Ascending aorta (tissue), 2 donors: ENCODE data around the gene ADGRA1. TPM values are rescaled to one million over a fixed set of nuclear protein-coding genes. Genes with fewer than 3 reads are reported as not detected.

Source experiments
- DNase-seq, 2 donors: peaks; one replicate each; pipeline ENCODE4 v3.0.0-alpha.2; 2019; ENCODE audit warnings: low spot score in 2 of 2
- H3K27ac ChIP-seq, 2 donors: fragments of 200-600 bp; sonication (generic); one replicate each; pipeline ENCODE4 v1.5.1; 2016 to 2017; ENCODE audit warnings: mild to moderate bottlenecking in 1 of 2
- H3K27me3 ChIP-seq: fragments of 200-600 bp; sonication (generic); one replicate; pipeline ENCODE4 v1.5.1; 2017
- H3K36me3 ChIP-seq, 2 donors: fragments of 200-600 bp; sonication (generic); one replicate each; pipeline ENCODE4 v1.5.1; 2016
- H3K4me1 ChIP-seq, 2 donors: fragments of 200-600 bp; sonication (generic); one replicate each; pipeline ENCODE4 v1.5.1; 2016 to 2017; ENCODE audit warnings: mild to moderate bottlenecking in 1 of 2
- H3K4me3 ChIP-seq, 2 donors: fragments of 200-600 bp; sonication (generic); one replicate each; pipeline ENCODE4 v1.5.1; 2016 to 2017; ENCODE audit warnings: mild to moderate bottlenecking in 1 of 2
- H3K9me3 ChIP-seq, 2 donors: fragments of 200-600 bp; sonication (generic); one replicate each; pipeline ENCODE4 v1.5.1; 2016
- intact Hi-C: fragments of 100-400 bp; cut with DNase I; formaldehyde crosslinking; loops from one replicate; pipeline ENCODE4 v1.15.1; 2023
- total RNA-seq: library from RNA; depleted of rRNA; stranded (reverse); fragments of >200 nt; gene quantifications from one replicate; pipeline ENCODE4 v1.1.0, GENCODE V29; 2016
- TF ChIP-seq, protein P1 (sequence below), 3 experiments: fragments of 200-600 bp in 2 of 3; fragments of 450-650 bp in 1 of 3; sonication (generic) in 2 of 3; IDR thresholded peaks; one replicate each; pipeline ENCODE4 v1.5.1; 2016 to 2019; ENCODE audit warnings: antibody characterized with exemption in 3 of 3, mild to moderate bottlenecking in 1 of 3, moderate library complexity in 1 of 3

ADGRA1 gene
- total RNA-seq: not detected

DNA sequence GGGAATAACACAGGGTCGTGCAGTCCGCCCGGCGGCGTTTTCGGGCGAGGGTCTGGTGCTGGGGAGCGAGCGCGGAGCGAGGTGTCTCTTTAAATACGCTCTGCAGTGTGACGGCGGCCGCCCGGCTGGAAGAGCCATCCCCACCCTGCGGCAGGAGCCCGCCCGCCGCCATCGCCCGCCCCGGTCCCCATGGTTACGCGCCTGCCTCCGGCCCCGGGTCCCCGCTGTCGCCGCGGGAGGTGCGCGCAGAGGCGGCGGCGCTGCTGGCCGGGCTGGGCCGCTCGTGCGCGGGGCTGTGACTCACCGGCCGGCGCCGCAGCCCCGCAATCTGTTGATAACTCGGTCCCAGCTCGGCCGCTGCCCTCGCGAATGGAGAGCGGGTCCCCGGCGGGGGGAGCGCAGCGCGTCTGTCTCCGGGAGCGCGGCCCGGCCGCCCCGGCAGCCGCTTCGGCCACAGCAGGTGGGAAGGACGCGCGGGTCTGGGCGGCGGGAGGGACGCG, at the start of gene ADGRA1:
Gene ADGRA1, plus strand, starts transcription at position 246 of the 500 bp plus-strand sequence. CDS start 986 bp downstream, outside the sequence.
- DNase-seq: no peak
- intact Hi-C loops: no loop called here
- Histone ChIP-seq H3K4me1 (no peaks in the 10 kb centered on the region), H3K27ac (no peak within 1 kb of the TSS), H3K4me3 (peak within 1 kb of the TSS in 1 of 2 donors; percentile 42), H3K27me3 (no peaks in the 10 kb centered on the region), H3K9me3 (no peaks in the 10 kb centered on the region), H3K36me3 (no peaks in the 10 kb centered on the region)
- TF ChIP-seq, protein P1, sequence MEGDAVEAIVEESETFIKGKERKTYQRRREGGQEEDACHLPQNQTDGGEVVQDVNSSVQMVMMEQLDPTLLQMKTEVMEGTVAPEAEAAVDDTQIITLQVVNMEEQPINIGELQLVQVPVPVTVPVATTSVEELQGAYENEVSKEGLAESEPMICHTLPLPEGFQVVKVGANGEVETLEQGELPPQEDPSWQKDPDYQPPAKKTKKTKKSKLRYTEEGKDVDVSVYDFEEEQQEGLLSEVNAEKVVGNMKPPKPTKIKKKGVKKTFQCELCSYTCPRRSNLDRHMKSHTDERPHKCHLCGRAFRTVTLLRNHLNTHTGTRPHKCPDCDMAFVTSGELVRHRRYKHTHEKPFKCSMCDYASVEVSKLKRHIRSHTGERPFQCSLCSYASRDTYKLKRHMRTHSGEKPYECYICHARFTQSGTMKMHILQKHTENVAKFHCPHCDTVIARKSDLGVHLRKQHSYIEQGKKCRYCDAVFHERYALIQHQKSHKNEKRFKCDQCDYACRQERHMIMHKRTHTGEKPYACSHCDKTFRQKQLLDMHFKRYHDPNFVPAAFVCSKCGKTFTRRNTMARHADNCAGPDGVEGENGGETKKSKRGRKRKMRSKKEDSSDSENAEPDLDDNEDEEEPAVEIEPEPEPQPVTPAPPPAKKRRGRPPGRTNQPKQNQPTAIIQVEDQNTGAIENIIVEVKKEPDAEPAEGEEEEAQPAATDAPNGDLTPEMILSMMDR (IDR thresholded peaks at IDR 0.05): no peak

- DNase-seq: no peak
- no peaks in the 10 kb centered on the region for H3K36me3 ChIP-seq
- no peaks in the 10 kb centered on the region for H3K27me3 ChIP-seq
- no peak overlapping the region for H3K27ac ChIP-seq
- H3K4me1 ChIP-seq: no peaks in the 10 kb centered on the region
- intact Hi-C loops: no loop called here
- no peak overlapping the region for H3K4me3 ChIP-seq
- no peaks in the 10 kb centered on the region for H3K9me3 ChIP-seq
- TF ChIP-seq, protein P1 (IDR thresholded peaks at IDR 0.05): no peak
Measured at GRCh38 chr10:133038036-133038823, 49.5 kb upstream of the ADGRA1 start.

- no peak for DNase-seq
- Histone ChIP-seq H3K4me3 (no peak overlapping the region), H3K9me3 (no peaks in the 10 kb centered on the region), H3K27ac (no peak overlapping the region), H3K4me1 (no peaks in the 10 kb centered on the region), H3K27me3 (no peaks in the 10 kb centered on the region), H3K36me3 (no peaks in the 10 kb centered on the region)
- intact Hi-C loops: no loop called here
- TF ChIP-seq, protein P1 (IDR thresholded peaks at IDR 0.05): no peak
Measured at GRCh38 chr10:133039107-133039802, 48.5 kb upstream of the ADGRA1 start.

DNA sequence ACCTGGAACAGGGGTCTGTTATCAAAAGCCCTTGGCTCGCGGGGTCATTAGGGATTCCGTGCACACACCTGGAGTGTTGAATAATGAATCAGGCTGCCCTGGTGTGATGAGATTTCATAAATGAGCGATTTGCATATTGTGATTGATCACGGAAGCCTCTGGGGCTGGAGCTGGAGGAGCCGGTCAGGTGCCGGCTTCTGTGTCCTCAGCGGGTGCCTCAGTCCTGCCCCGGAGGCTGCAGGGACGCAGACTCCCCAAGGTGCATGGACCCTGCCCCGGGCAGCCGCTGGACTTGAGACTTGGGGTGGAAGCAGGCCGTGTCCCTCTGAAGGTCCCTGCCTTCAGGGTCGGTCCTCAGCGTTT, 47.9 kb upstream of the ADGRA1 start:
- Histone ChIP-seq H3K27ac (no peak overlapping the region), H3K4me1 (no peaks in the 10 kb centered on the region), H3K9me3 (no peaks in the 10 kb centered on the region), H3K36me3 (no peaks in the 10 kb centered on the region), H3K4me3 (no peak overlapping the region), H3K27me3 (no peaks in the 10 kb centered on the region)
- intact Hi-C loops: no loop called here
- TF ChIP-seq, protein P1 (IDR thresholded peaks at IDR 0.05): no peak
- no peak for DNase-seq

DNA sequence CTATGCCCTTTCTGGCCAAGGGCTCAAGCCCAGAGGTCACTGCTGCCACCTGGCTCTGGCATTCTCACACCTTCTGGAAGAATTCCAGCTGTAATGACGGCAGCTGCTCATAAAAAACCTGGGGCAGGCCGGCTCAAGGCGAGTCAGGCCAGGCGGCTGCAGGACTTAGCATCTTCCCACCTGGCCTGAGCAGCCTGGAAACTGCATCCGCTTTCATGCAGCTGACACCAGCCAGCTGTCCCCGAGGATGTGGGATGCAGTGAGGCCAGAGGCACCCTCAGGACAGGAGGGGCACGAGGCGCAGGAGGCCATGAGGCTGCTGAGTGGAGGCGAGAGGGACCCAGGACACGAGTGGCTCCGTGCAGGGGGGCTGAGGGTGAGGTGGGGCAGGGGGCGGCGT, 47.5 kb upstream of the ADGRA1 start:
- H3K27ac ChIP-seq: no peak overlapping the region
- H3K4me3 ChIP-seq: no peak overlapping the region
- TF ChIP-seq, protein P1 (IDR thresholded peaks at IDR 0.05): no peak
- H3K27me3 ChIP-seq: no peaks in the 10 kb centered on the region
- intact Hi-C loops: no loop called here
- no peaks in the 10 kb centered on the region for H3K4me1 ChIP-seq
- no peak for DNase-seq
- H3K9me3 ChIP-seq: no peaks in the 10 kb centered on the region
- H3K36me3 ChIP-seq: no peaks in the 10 kb centered on the region
